ENCODE results near the gene VWA8. TPM values are rescaled to one million over a fixed set of nuclear protein-coding genes. Genes with fewer than 3 reads are reported as not detected.

Gene VWA8
- total and polyA plus RNA-seq, 2 experiments from 2014 or later = 6.3 to 24.6 TPM

DNA sequence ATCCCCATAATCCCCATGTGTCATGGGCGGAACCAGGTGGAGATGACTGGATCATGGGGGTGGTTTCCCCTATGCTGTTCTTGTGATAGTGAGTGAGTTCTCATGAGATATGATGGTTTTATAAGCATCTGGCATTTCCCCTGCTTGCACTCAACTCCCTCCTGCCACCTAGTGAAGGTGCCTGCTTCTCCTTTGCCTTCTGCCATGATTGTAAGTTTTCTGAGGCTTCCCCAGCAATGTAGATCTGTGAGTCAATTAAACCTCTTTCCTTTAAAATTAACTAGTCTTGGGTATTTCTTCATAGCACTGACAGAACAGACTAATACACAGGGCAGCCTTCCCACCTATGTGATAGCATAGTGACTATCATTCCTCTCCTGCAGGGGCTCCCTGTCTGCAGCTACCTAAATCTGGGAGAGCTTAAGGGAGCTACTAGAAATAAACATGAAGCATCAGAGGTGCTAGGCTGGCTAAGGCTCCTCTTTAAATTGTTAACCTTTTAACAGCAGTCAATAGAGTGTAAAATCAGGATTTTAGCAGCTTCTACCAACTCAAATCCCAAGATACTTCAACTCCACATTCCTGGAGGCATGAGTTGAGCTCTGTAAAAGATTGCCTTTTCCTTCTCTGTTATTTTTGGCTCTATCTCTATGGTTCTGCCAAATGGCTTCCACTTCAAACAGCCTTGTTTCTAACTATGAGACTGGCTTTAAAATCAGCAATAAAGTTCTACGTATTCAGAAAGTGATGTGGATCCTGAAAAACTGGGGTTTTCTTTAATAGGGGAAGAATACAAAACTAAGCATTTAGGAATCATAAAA, 112.3 kb downstream of the VWA8 start:
- Histone ChIP-seq H3K36me3 (ENCODE audit: insufficient read depth) (no peaks in the 10 kb centered on the region), H3F3A (replicated peaks; ENCODE audit: low read depth) (no peaks in the 10 kb centered on the region), H3K9me2 (ENCODE audit: insufficient read depth) (no peaks in the 10 kb centered on the region), H3K4me2 (no peak overlapping the region), H3K27ac (ENCODE audit: low read depth) (0 out of 2 replicates have a peak overlapping the region, but pooled peaks have one; percentile 27), H3K27me3 (ENCODE audit: insufficient read depth) (no peaks in the 10 kb centered on the region), H4K20me1 (replicated peaks; ENCODE audit: insufficient read depth) (no peaks in the 10 kb centered on the region), H3K4me3 (no peak overlapping the region), H3K79me2 (replicated peaks; ENCODE audit: insufficient read depth) (no peaks in the 10 kb centered on the region), H2AFZ (no peak overlapping the region), H3K4me1 (ENCODE audit: insufficient read depth) (no peaks in the 10 kb centered on the region)
- ATAC-seq (peak; percentile 56), DNase-seq (ENCODE audit: low spot score) (no peak)
- peaks cover 22% of the 10 kb centered on the region; the same call in 2 of the 3 replicates for H3K36me3 Mint-ChIP-seq (ENCODE audit: low read depth)
- TF ChIP-seq ZNF114 (CRISPR knock-in tag; IDR thresholded peaks at IDR 0.05) (no peak), EZH2phosphoT487 (IDR thresholded peaks at IDR 0.05; ENCODE audit: unreplicated experiment) (no peak), ZNF331 (CRISPR knock-in tag; IDR thresholded peaks at IDR 0.05; ENCODE audit: low read depth) (no peak)
- TF ChIP-seq, protein P1, sequence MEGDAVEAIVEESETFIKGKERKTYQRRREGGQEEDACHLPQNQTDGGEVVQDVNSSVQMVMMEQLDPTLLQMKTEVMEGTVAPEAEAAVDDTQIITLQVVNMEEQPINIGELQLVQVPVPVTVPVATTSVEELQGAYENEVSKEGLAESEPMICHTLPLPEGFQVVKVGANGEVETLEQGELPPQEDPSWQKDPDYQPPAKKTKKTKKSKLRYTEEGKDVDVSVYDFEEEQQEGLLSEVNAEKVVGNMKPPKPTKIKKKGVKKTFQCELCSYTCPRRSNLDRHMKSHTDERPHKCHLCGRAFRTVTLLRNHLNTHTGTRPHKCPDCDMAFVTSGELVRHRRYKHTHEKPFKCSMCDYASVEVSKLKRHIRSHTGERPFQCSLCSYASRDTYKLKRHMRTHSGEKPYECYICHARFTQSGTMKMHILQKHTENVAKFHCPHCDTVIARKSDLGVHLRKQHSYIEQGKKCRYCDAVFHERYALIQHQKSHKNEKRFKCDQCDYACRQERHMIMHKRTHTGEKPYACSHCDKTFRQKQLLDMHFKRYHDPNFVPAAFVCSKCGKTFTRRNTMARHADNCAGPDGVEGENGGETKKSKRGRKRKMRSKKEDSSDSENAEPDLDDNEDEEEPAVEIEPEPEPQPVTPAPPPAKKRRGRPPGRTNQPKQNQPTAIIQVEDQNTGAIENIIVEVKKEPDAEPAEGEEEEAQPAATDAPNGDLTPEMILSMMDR (conservative IDR thresholded peaks at IDR 0.05; ENCODE audit: low read depth in 2 of 2) = peak; percentile 5 to 60; a peak in 3 of 4 replicates
- no peaks in the 10 kb centered on the region for H3K4me1 Mint-ChIP-seq
- no peaks in the 10 kb centered on the region; the same call in 2 of the 3 replicates for H3K9me3 Mint-ChIP-seq
- no peak overlapping the region for H3K4me3 Mint-ChIP-seq
- H3K27ac Mint-ChIP-seq = no peak overlapping the region
- H3K27me3 Mint-ChIP-seq (ENCODE audit: insufficient read depth, low read depth, poor library complexity) = no peaks in the 10 kb centered on the region

DNA sequence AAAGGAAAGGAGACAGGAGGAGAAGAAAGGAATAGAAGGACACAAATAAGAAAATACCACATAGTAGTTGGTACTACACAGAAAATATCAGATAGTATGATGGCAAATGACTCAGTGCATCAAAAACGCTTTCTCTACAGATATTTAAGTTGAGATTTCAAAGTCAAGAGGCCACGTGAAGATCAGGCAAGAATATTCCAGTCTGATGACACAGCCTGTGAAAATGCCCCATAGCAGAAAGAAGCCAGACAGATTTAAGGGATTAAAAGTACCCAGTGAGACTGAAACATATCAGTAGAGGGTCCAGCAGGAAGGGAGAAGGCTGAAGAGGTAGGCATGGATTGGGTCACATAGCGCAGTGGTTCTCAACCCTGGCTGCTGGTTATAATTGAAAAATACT, 113.7 kb downstream of the VWA8 start:
- ATAC-seq (no peak), DNase-seq (ENCODE audit: low spot score) (no peak)
- Mint-ChIP-seq H3K4me3 (no peak overlapping the region), H3K27ac (no peak overlapping the region), H3K27me3 (ENCODE audit: insufficient read depth, low read depth, poor library complexity) (no peaks in the 10 kb centered on the region), H3K4me1 (no peaks in the 10 kb centered on the region), H3K9me3 (no peaks in the 10 kb centered on the region; the same call in 2 of the 3 replicates), H3K36me3 (ENCODE audit: low read depth) (peaks cover 8% of the 10 kb centered on the region; the same call in 1 of the 3 replicates)
- no peak overlapping the region for H3K27ac ChIP-seq (ENCODE audit: low read depth)
- no peaks in the 10 kb centered on the region for H3K4me1 ChIP-seq (ENCODE audit: insufficient read depth)
- H3K4me3 ChIP-seq = no peak overlapping the region
- no peak overlapping the region for H2AFZ ChIP-seq
- no peaks in the 10 kb centered on the region for H3K36me3 ChIP-seq (ENCODE audit: insufficient read depth)
- H3K9me2 ChIP-seq (ENCODE audit: insufficient read depth) = no peaks in the 10 kb centered on the region
- no peaks in the 10 kb centered on the region for H4K20me1 ChIP-seq (replicated peaks; ENCODE audit: insufficient read depth)
- no peaks in the 10 kb centered on the region for H3K79me2 ChIP-seq (replicated peaks; ENCODE audit: insufficient read depth)
- H3K27me3 ChIP-seq (ENCODE audit: insufficient read depth) = no peaks in the 10 kb centered on the region
- H3K4me2 ChIP-seq = no peak overlapping the region
- H3F3A ChIP-seq (replicated peaks; ENCODE audit: low read depth) = no peaks in the 10 kb centered on the region
- TF ChIP-seq JUNB (IDR thresholded peaks at IDR 0.05; ENCODE audit: unreplicated experiment) (no peak), ZNF114 (CRISPR knock-in tag; IDR thresholded peaks at IDR 0.05) (no peak), EZH2phosphoT487 (IDR thresholded peaks at IDR 0.05; ENCODE audit: unreplicated experiment) (no peak), ZNF331 (CRISPR knock-in tag; IDR thresholded peaks at IDR 0.05; ENCODE audit: low read depth) (no peak), NANOG (IDR thresholded peaks at IDR 0.05; ENCODE audit: borderline replicate concordance) (no peak), EZH2 (IDR thresholded peaks at IDR 0.05; ENCODE audit: low read depth, unreplicated experiment) (no peak), CREB1 (CRISPR knock-in tag; IDR thresholded peaks at IDR 0.05; ENCODE audit: low read depth) (no peak)
- TF ChIP-seq, protein P1 (conservative IDR thresholded peaks at IDR 0.05; ENCODE audit: low read depth in 2 of 2) = no peak
- TF ChIP-seq, protein P2, sequence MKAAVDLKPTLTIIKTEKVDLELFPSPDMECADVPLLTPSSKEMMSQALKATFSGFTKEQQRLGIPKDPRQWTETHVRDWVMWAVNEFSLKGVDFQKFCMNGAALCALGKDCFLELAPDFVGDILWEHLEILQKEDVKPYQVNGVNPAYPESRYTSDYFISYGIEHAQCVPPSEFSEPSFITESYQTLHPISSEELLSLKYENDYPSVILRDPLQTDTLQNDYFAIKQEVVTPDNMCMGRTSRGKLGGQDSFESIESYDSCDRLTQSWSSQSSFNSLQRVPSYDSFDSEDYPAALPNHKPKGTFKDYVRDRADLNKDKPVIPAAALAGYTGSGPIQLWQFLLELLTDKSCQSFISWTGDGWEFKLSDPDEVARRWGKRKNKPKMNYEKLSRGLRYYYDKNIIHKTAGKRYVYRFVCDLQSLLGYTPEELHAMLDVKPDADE (IDR thresholded peaks at IDR 0.05) = no peak
- TF ChIP-seq, protein P3, sequence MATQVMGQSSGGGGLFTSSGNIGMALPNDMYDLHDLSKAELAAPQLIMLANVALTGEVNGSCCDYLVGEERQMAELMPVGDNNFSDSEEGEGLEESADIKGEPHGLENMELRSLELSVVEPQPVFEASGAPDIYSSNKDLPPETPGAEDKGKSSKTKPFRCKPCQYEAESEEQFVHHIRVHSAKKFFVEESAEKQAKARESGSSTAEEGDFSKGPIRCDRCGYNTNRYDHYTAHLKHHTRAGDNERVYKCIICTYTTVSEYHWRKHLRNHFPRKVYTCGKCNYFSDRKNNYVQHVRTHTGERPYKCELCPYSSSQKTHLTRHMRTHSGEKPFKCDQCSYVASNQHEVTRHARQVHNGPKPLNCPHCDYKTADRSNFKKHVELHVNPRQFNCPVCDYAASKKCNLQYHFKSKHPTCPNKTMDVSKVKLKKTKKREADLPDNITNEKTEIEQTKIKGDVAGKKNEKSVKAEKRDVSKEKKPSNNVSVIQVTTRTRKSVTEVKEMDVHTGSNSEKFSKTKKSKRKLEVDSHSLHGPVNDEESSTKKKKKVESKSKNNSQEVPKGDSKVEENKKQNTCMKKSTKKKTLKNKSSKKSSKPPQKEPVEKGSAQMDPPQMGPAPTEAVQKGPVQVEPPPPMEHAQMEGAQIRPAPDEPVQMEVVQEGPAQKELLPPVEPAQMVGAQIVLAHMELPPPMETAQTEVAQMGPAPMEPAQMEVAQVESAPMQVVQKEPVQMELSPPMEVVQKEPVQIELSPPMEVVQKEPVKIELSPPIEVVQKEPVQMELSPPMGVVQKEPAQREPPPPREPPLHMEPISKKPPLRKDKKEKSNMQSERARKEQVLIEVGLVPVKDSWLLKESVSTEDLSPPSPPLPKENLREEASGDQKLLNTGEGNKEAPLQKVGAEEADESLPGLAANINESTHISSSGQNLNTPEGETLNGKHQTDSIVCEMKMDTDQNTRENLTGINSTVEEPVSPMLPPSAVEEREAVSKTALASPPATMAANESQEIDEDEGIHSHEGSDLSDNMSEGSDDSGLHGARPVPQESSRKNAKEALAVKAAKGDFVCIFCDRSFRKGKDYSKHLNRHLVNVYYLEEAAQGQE (IDR thresholded peaks at IDR 0.05; ENCODE audit: unreplicated experiment) = no peak

Data from GM23338 (cell line).